Heart left ventricle (tissue), 16 donors: ENCODE measurements around the gene PBX3. TPM values are rescaled to one million over a fixed set of nuclear protein-coding genes. Genes with fewer than 3 reads are reported as not detected.
"Not testable (repeated sequence)": the region's sequence is repeated elsewhere in the genome, so short reads cannot be mapped to it uniquely, and the experiment has no call there.

Experiments used
- ATAC-seq, 4 donors: fragments of 200-7000 bp; cut with Tn5 transposase; one replicate each; pipeline ENCODE4 v1.9.1; 2020 to 2022; ENCODE audit warnings: moderate library complexity in 4 of 4, mild to moderate bottlenecking in 3 of 4, moderate number of reproducible peaks in 1 of 4
- DNase-seq, 5 donors: peaks; one replicate each; pipeline ENCODE4 v3.0.0-alpha.2; 2020
- H3K27ac ChIP-seq, 12 donors: fragments of 200-600 bp; sonication (generic) in 4 of 12; one replicate each; pipeline versions ENCODE4 v1.5.0 to v1.8.0; 2016 to 2022; ENCODE audit warnings: mild to moderate bottlenecking in 2 of 12
- H3K27me3 ChIP-seq, 9 donors: fragments of 200-600 bp; sonication (generic) in 2 of 9; one replicate each; pipeline versions ENCODE4 v1.5.1 to v1.8.0; 2016 to 2022; ENCODE audit warnings: mild to moderate bottlenecking in 3 of 9
- H3K36me3 ChIP-seq, 9 donors: fragments of 200-600 bp; sonication (generic) in 2 of 9; one replicate each; pipeline versions ENCODE4 v1.5.0 to v1.8.0; 2018 to 2022; ENCODE audit warnings: mild to moderate bottlenecking in 2 of 9
- H3K4me1 ChIP-seq, 12 donors: fragments of 200-600 bp; sonication (generic) in 4 of 12; one replicate each; pipeline versions ENCODE4 v1.5.0 to v1.8.0; 2016 to 2022; ENCODE audit warnings: mild to moderate bottlenecking in 3 of 12
- H3K4me3 ChIP-seq, 12 donors: fragments of 200-600 bp; sonication (generic) in 4 of 12; one replicate each; pipeline versions ENCODE4 v1.5.0 to v1.8.0; 2017 to 2022; ENCODE audit warnings: mild to moderate bottlenecking in 9 of 12, moderate library complexity in 4 of 12
- H3K9me3 ChIP-seq, 12 donors: fragments of 200-600 bp; sonication (generic) in 4 of 12; one replicate each; pipeline versions ENCODE4 v1.5.0 to v1.8.0; 2016 to 2022; ENCODE audit warnings: mild to moderate bottlenecking in 1 of 12
- CTCF ChIP-seq, 12 donors: fragments of 200-600 bp; sonication (generic) in 4 of 12; IDR thresholded peaks; one replicate each; pipeline versions ENCODE4 v1.5.0 to v1.8.0; 2018 to 2022; ENCODE audit warnings: antibody characterized with exemption in 12 of 12, mild to moderate bottlenecking in 5 of 12
- POLR2A ChIP-seq, 2 donors: fragments of 450-650 bp; IDR thresholded peaks; one replicate each; pipeline ENCODE4 v1.6.1; 2017; ENCODE audit warnings: antibody characterized with exemption in 2 of 2, mild to moderate bottlenecking in 2 of 2, moderate library complexity in 2 of 2
- whole genome bisulfite sequencing, 4 donors: extraction: QIAGEN DNeasy Blood & Tissue Kit in 2 of 4; methylation state at CpG; one replicate each; pipeline versions ENCODE4 v1.1.5 to v1.1.7; 2013 to 2018; 5-methylcytosine and 5-hydroxymethylcytosine counted together
- intact Hi-C, 10 donors: fragments of 100-400 bp; cut with DNase I; formaldehyde crosslinking; loops; one replicate each; pipeline versions ENCODE4 v1.11.1 to v1.14.2; 2022
- polyA plus RNA-seq, 2 donors: library from polyadenylated mRNA; stranded (reverse); fragments of 200-250 nt; gene quantifications; one replicate each; pipeline ENCODE4 v1.2.3, GENCODE V29; 2013
- total RNA-seq, 9 donors: library from RNA; depleted of rRNA in 2 of 9; stranded (reverse); fragments of >200 nt in 2 of 9; fragmentation: NEBNext Ultra II Directional in 3 of 9; extraction: Animal tissue kit (Norgen Biotek cat#: 25700) in 3 of 9; gene quantifications; one replicate each; pipeline versions ENCODE4 v1.1.0 to v1.2.4, GENCODE V29; 2016 to 2023
- donor health status: ischemic (EF 13 %, LVEDD 7.1; RV severe dilation, severe dysfunction).
- donor health status: healthy with polysubstance abuse.
- donor health status: DM: no; HTN: yes; CAD: no.
- donor health status: DM: no; HTN: no; CAD: no.
- donor health status: ischemic (EF 25% LVEDD 6.9; RV normal size, moderate dysfunction).
- donor health status: ischemic (EF 25% LVEDD 5.7; RV mildly dilated, moderate dysfunction).
- donor health status: healthy.
- donor health status: DM: yes; HTN: yes; CAD: no.
- donor health status: ischemic (EF 35%, LVEDD 5.7; RV mildly dilated, moderate dysfunction).
- donor health status: nonischemic (EF 11% LVEDD 7.7; RV severe dilation, severe dysfunction).
- donor health status: DM: yes; HTN: yes; CAD: no.
- donor health status: PGD.
- donor health status: ischemic (EF 29% LVEDD 5.4; RV normal size, mild dysfunction).
- donor health status: nonischemic (EF 23%, LVEDD 6.1; RV moderate dilation, normal function).

PBX3 gene
- total and polyA plus RNA-seq, 11 donors = 14.8 to 76.1 (median 53.4) TPM

- intact Hi-C loops = no loop called here
- Histone ChIP-seq H3K27me3 (no peaks in the 10 kb centered on the region), H3K27ac (no peak overlapping the region), H3K4me3 (no peak overlapping the region), H3K9me3 (peaks cover 0 to 22% (median 7%) of the 10 kb centered on the region in 12 donors), H3K36me3 (no peaks in the 10 kb centered on the region), H3K4me1 (peaks cover 0 to 9% (median 0%) of the 10 kb centered on the region in 12 donors)
- DNase-seq = no peak
- ATAC-seq = no peak
- TF ChIP-seq POLR2A (IDR thresholded peaks at IDR 0.05) = no peak
- TF ChIP-seq CTCF (IDR thresholded peaks at IDR 0.05) = no peak
Measured at GRCh38 chr9:125771037-125771436, 23.9 kb downstream of the PBX3 start.

- Histone ChIP-seq H3K4me1 (peaks cover 0 to 9% (median 0%) of the 10 kb centered on the region in 12 donors), H3K36me3 (no peaks in the 10 kb centered on the region), H3K9me3 (peaks cover 0 to 27% (median 7%) of the 10 kb centered on the region in 12 donors), H3K27ac (no peak overlapping the region), H3K4me3 (no peak overlapping the region), H3K27me3 (no peaks in the 10 kb centered on the region)
- DNase-seq (no peak), ATAC-seq (no peak)
- 81 to 86% (median 83%) methylated on average over 2 of the region's 2 CpGs for WGBS, 4 donors
- TF ChIP-seq CTCF (IDR thresholded peaks at IDR 0.05) = no peak
- TF ChIP-seq POLR2A (IDR thresholded peaks at IDR 0.05) = no peak
- intact Hi-C loops = no loop called here
Measured at GRCh38 chr9:125772740-125773139, 25.6 kb downstream of the PBX3 start.

- peaks cover 0 to 9% (median 0%) of the 10 kb centered on the region in 12 donors for H3K4me1 ChIP-seq
- H3K4me3 ChIP-seq = no peak overlapping the region
- no peak for TF ChIP-seq POLR2A (IDR thresholded peaks at IDR 0.05)
- H3K27ac ChIP-seq = no peak overlapping the region
- ATAC-seq (no peak), DNase-seq (no peak)
- H3K27me3 ChIP-seq = no peaks in the 10 kb centered on the region
- intact Hi-C loops = no loop called here
- no peaks in the 10 kb centered on the region for H3K36me3 ChIP-seq
- 77 to 89% (median 84%) methylated on average over 4 of the region's 4 CpGs for WGBS, 4 donors
- peaks cover 0 to 19% (median 7%) of the 10 kb centered on the region in 12 donors for H3K9me3 ChIP-seq
Measured at GRCh38 chr9:125774106-125774505, 26.9 kb downstream of the PBX3 start.

GRCh38 chr9:125776789-125777188 is 29.6 kb downstream of the PBX3 start:
- H3K4me3 ChIP-seq, DNase-seq, intact Hi-C loops, H3K36me3 ChIP-seq, H3K27ac ChIP-seq, ATAC-seq, H3K27me3 ChIP-seq, H3K4me1 ChIP-seq: not testable (repeated sequence)
- 87 to 93% (median 90%) methylated on average over 4 of the region's 4 CpGs for WGBS, 4 donors
- H3K9me3 ChIP-seq = peaks cover 0 to 22% (median 7%) of the 10 kb centered on the region in 12 donors

- H3K4me1 ChIP-seq, H3K27ac ChIP-seq, H3K36me3 ChIP-seq, ATAC-seq, H3K27me3 ChIP-seq, intact Hi-C loops, H3K4me3 ChIP-seq, DNase-seq: not testable (repeated sequence)
- 95 to 99% (median 98%) methylated on average over 5 of the region's 6 CpGs for WGBS, 4 donors
- H3K9me3 ChIP-seq = peaks cover 0 to 37% (median 7%) of the 10 kb centered on the region in 12 donors
Measured at GRCh38 chr9:125778538-125779219, 31.5 kb downstream of the PBX3 start.

- WGBS, 4 donors = 80 to 100% methylated on average over 1 of the region's 5 CpGs; no CpG with 5 or more reads in 2 of the 4 donors
- H3K36me3 ChIP-seq, H3K4me1 ChIP-seq, H3K27me3 ChIP-seq, H3K4me3 ChIP-seq, H3K27ac ChIP-seq, ATAC-seq, DNase-seq, intact Hi-C loops: not testable (repeated sequence)
- peaks cover 0 to 37% (median 7%) of the 10 kb centered on the region in 12 donors for H3K9me3 ChIP-seq
Measured at GRCh38 chr9:125779220-125779565, 32.0 kb downstream of the PBX3 start.
